Thyroid gland (tissue), 4 donors: Measurements from ENCODE around the gene INO80C. TPM values are rescaled to one million over a fixed set of nuclear protein-coding genes. Genes with fewer than 3 reads are reported as not detected.

Experiments used
- DNase-seq, 2 donors: peaks; one replicate each; pipeline ENCODE4 v3.0.0-alpha.2; 2019
- H3K27ac ChIP-seq, 3 donors: fragments of 200-600 bp; sonication (generic); 1 replicate in 2 of 3; 2 replicates in 1 of 3; pipeline ENCODE4 v1.5.1; 2016 to 2019; ENCODE audit warnings: mild to moderate bottlenecking in 1 of 3, moderate library complexity in 1 of 3
- H3K27me3 ChIP-seq: fragments of 200-600 bp; sonication (generic); one replicate; pipeline ENCODE4 v1.5.1; 2019
- H3K36me3 ChIP-seq, 2 donors: fragments of 200-600 bp; sonication (generic); one replicate each; pipeline ENCODE4 v1.5.1; 2016 to 2019
- H3K4me1 ChIP-seq, 2 donors: fragments of 200-600 bp; sonication (generic); one replicate each; pipeline ENCODE4 v1.5.1; 2017 to 2019
- H3K4me3 ChIP-seq, 3 donors: fragments of 200-600 bp; sonication (generic); replicated peaks in 1 of 3; 1 replicate in 2 of 3; 2 replicates in 1 of 3; pipeline ENCODE4 v1.5.1; 2016; ENCODE audit warnings: mild to moderate bottlenecking in 1 of 3
- H3K9me3 ChIP-seq: fragments of 200-600 bp; sonication (generic); one replicate; pipeline ENCODE4 v1.5.1; 2017
- POLR2A ChIP-seq, 2 donors: fragments of 450-650 bp; IDR thresholded peaks; one replicate each; pipeline ENCODE4 v1.6.1; 2017; ENCODE audit warnings: antibody characterized with exemption in 2 of 2, mild to moderate bottlenecking in 2 of 2, moderate library complexity in 1 of 2
- WGBS, 2 donors: methylation state at CpG; one replicate each; pipeline ENCODE4 v1.1.5; 2017; 5-methylcytosine and 5-hydroxymethylcytosine counted together
- intact Hi-C: fragments of 100-400 bp; cut with DNase I; formaldehyde crosslinking; loops from one replicate; pipeline ENCODE4 v1.15.1; 2023
- total RNA-seq, 4 donors: library from RNA; depleted of rRNA; stranded (reverse); fragments of >200 nt; gene quantifications; one replicate each; pipeline ENCODE4 v1.2.3, GENCODE V29; 2016
- TF ChIP-seq, protein P1 (sequence below), 6 experiments: fragments of 200-600 bp in 3 of 6; fragments of 450-650 bp in 3 of 6; sonication (generic) in 3 of 6; IDR thresholded peaks; one replicate each; pipeline ENCODE4 v1.5.1; 2016 to 2019; ENCODE audit warnings: antibody characterized with exemption in 6 of 6, mild to moderate bottlenecking in 2 of 6, inconsistent platforms in 1 of 6, moderate library complexity in 1 of 6

The INO80C gene
- total RNA-seq, 4 donors from 2014 or later = 5.1 to 19.3 (median 8.2) TPM

DNA sequence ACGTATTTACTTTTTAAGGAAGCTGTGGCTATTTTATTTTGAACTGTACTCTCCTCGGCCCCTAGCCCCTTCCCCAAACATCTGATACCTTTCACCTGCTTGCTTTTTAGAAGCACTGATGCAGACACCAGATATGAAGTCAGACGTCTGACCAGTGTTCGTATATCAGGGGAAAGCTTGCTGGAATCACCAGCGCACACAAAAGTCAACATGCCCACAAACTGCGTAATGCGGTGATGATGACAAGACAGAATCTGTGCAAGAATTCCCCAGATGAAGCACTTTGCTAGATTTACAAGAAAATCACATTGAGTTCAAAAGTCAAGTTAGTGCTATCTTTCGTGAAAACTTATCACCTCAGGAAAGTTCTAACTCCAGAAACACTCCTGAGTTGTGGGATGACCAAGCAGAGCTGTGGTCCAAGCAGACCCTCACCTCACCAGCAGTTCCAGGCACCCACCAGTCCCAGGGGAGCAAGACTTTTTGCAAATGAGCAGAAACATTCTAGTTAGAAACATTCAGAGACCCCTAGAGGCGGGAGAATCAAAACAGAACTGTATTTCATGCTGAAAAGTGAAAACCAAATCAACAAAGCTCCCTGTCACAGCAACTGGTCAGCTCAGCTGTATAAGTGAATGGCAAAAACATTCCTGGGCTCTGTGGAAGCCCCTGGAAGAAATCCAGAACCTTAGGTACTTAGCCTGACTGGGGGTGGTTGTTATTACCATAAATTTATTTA is 55.7 kb downstream of the INO80C start:
- Histone ChIP-seq H3K9me3 (no peaks in the 10 kb centered on the region), H3K36me3 (no peaks in the 10 kb centered on the region), H3K4me3 (no peak overlapping the region), H3K27me3 (no peaks in the 10 kb centered on the region), H3K27ac (no peak overlapping the region), H3K4me1 (no peaks in the 10 kb centered on the region)
- no peak for DNase-seq
- intact Hi-C loops = no loop called here
- TF ChIP-seq POLR2A (IDR thresholded peaks at IDR 0.05) = no peak
- TF ChIP-seq, protein P1, sequence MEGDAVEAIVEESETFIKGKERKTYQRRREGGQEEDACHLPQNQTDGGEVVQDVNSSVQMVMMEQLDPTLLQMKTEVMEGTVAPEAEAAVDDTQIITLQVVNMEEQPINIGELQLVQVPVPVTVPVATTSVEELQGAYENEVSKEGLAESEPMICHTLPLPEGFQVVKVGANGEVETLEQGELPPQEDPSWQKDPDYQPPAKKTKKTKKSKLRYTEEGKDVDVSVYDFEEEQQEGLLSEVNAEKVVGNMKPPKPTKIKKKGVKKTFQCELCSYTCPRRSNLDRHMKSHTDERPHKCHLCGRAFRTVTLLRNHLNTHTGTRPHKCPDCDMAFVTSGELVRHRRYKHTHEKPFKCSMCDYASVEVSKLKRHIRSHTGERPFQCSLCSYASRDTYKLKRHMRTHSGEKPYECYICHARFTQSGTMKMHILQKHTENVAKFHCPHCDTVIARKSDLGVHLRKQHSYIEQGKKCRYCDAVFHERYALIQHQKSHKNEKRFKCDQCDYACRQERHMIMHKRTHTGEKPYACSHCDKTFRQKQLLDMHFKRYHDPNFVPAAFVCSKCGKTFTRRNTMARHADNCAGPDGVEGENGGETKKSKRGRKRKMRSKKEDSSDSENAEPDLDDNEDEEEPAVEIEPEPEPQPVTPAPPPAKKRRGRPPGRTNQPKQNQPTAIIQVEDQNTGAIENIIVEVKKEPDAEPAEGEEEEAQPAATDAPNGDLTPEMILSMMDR (IDR thresholded peaks at IDR 0.05) = no peak
- 84 to 88% methylated on average over 9 of the region's 9 CpGs for WGBS, 2 donors

DNA sequence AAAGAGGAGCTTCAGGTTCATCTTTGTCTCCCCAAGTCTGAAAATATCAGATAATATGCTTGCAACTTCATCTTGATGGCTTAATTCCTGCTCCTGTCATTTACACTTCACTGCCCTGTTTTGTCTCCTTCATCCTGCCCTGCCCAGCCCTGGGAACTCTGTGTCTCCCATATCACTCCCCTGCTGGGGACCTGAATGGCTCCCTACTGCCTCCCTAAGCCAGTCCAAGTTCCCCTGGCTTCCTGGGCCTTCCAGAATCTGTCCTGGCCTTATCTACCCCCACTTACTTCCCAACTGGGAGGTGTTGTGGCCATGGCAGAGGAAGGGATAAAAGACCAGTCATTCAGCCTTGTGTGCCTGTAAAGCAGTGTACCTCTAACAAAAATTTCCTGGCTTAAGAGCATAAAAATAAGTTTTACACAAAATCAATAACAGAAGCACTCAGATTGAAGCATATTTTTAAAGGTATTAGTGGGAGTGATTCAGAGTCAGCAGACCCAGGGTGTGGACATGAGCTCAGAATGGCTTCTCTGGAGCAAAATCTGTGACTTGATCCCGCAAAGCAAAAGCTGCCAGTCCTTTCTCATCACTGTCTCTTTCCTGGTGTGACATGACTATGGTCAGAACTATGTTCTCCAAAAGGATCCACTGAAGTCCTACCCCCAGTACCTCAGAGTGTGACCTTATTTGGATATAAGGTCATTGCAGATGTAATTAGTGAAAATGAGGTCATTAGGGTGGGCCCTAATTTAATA is 59.1 kb downstream of the INO80C start:
- no peak for DNase-seq
- TF ChIP-seq POLR2A (IDR thresholded peaks at IDR 0.05) = no peak
- TF ChIP-seq, protein P1 (IDR thresholded peaks at IDR 0.05) = no peak
- WGBS, 2 donors = 100% methylated on average over 1 of the region's 1 CpG
- H3K27ac ChIP-seq = no peak overlapping the region
- H3K9me3 ChIP-seq = no peaks in the 10 kb centered on the region
- H3K4me1 ChIP-seq = no peaks in the 10 kb centered on the region
- intact Hi-C loops = no loop called here
- H3K4me3 ChIP-seq = no peak overlapping the region
- H3K36me3 ChIP-seq = no peaks in the 10 kb centered on the region
- H3K27me3 ChIP-seq = no peaks in the 10 kb centered on the region

DNA sequence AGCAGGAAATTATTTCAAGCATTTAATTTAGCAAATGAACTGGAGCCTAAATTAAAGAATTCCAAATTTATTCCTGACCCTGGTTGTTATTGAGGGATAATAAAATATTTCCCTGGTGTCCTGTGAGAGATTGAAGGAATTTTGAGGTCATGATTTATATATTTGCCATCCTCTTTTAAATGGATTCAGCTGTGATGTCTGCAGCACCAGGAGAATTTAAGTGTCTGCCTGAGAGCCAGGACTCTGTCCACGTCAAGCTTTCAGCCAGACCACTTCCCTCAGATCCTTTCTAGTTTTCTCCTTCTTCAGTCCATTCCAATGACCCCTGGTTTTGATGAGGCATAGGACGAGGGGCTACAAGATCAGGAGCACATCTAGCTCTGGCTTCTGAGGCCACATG is 59.9 kb downstream of the INO80C start:
- Histone ChIP-seq H3K9me3 (no peaks in the 10 kb centered on the region), H3K27ac (no peak overlapping the region), H3K4me1 (no peaks in the 10 kb centered on the region), H3K27me3 (no peaks in the 10 kb centered on the region), H3K4me3 (no peak overlapping the region), H3K36me3 (no peaks in the 10 kb centered on the region)
- no peak for DNase-seq
- WGBS, 2 donors = 72 to 90% methylated on average over 2 of the region's 2 CpGs
- intact Hi-C loops = no loop called here
- TF ChIP-seq, protein P1 (IDR thresholded peaks at IDR 0.05) = no peak
- TF ChIP-seq POLR2A (IDR thresholded peaks at IDR 0.05) = no peak

DNA sequence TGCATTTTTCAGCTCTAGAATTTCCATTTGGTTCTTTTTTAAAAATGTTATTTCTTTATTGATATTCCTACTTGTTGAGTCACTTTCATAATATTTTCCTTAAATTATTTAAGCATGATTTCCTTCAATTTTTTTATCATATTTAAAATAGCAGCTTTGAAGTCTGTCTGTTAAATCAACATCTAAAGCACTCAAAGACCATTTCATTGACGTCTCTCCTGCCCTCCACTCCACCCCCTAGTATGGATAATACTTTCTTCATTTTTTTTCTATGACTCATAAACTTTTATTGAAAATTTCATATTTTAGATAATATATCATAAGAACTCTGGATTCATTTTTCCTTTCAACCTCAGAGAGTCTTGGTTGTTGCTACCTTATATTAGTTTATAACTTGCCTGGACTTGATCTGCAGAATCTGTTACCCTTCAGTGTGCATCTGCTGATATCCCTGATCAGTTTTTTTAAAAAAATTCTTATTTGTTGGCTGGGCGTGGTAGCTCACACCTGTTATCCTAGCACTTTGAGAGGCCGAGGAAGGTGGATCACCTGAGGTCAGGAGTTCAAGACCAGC is 61.6 kb downstream of the INO80C start:
- Histone ChIP-seq H3K4me3 (no peak overlapping the region), H3K4me1 (no peaks in the 10 kb centered on the region), H3K27me3 (no peaks in the 10 kb centered on the region), H3K27ac (no peak overlapping the region), H3K9me3 (no peaks in the 10 kb centered on the region), H3K36me3 (no peaks in the 10 kb centered on the region)
- WGBS, 2 donors = 76 to 82% methylated on average over 3 of the region's 3 CpGs
- TF ChIP-seq POLR2A (IDR thresholded peaks at IDR 0.05) = no peak
- TF ChIP-seq, protein P1 (IDR thresholded peaks at IDR 0.05) = no peak
- intact Hi-C loops = no loop called here
- no peak for DNase-seq

DNA sequence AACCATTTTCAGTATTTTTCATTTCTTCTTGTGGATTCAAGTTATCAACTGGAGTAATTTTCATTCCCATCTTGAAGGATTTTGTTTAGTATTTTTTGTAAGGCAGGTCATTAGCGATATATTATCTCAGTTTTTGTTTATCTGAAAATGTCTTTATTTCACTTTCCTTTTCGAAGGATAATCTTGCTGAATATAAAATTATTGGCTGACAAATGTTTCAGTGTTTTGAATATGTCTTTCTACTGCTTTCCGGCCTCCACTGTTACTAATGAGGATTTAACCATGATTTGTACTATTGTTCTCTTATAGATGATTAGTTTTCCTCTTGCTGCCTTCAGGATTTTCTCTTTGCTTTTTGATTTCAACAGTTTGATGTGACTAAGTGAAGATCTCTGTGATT is 62.4 kb downstream of the INO80C start:
- Histone ChIP-seq H3K27me3 (no peaks in the 10 kb centered on the region), H3K9me3 (no peaks in the 10 kb centered on the region), H3K4me1 (no peaks in the 10 kb centered on the region), H3K27ac (no peak overlapping the region), H3K4me3 (no peak overlapping the region), H3K36me3 (no peaks in the 10 kb centered on the region)
- no peak for TF ChIP-seq POLR2A (IDR thresholded peaks at IDR 0.05)
- TF ChIP-seq, protein P1 (IDR thresholded peaks at IDR 0.05) = no peak
- intact Hi-C loops = no loop called here
- no peak for DNase-seq
- 94 to 95% methylated on average over 3 of the region's 3 CpGs for WGBS, 2 donors
